22Rv1 (cell line): Measurements from ENCODE around the gene IL33.
"Not testable (repeated sequence)": the region's sequence is repeated elsewhere in the genome, so short reads cannot be mapped to it uniquely, and the experiment has no call there.

Experiments
- H3K27ac ChIP-seq: fragments of 450-650 bp; 2 replicates; pipeline ENCODE4 v1.5.1; 2017
- CTCF ChIP-seq: fragments of 450-650 bp; IDR thresholded peaks from 2 replicates; pipeline ENCODE4 v1.5.1; 2017; ENCODE audit warnings: mild to moderate bottlenecking
- ZFX ChIP-seq: fragments of 450-650 bp; IDR thresholded peaks from 2 replicates; pipeline ENCODE4 v1.6.1; 2017; ENCODE audit warnings: antibody characterized with exemption, borderline replicate concordance

The IL33 gene, protein sequence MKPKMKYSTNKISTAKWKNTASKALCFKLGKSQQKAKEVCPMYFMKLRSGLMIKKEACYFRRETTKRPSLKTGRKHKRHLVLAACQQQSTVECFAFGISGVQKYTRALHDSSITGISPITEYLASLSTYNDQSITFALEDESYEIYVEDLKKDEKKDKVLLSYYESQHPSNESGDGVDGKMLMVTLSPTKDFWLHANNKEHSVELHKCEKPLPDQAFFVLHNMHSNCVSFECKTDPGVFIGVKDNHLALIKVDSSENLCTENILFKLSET

GRCh38 chr9:6215562-6215961 lies at the start of gene IL33:
IL33 (plus strand) TSS chr9:6215807; CDS start chr9:6241695, 25,888 bp downstream.
- no peak for TF ChIP-seq CTCF
- no peak for TF ChIP-seq ZFX
- no peak within 1 kb of the TSS for H3K27ac ChIP-seq

DNA sequence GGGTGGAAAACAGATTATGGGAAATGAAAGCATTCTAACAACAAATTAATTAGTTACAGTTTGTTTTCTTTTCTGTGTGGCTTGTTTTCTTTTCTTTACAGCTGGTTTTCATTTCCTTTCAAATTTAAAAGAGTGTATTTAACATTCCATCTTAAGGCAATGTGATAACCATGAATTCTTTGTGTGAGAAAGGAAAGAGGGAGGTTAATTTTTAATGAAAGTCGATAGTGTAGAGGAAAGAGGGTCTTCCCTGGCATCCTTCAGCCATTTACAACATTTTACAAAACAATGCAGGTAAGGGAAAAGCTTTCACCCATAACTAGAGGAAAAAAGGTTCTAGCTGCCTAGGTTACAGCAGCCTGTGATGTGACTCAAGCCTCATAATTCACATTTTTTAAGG lies 43.9 kb upstream of the IL33 start:
- TF ChIP-seq ZFX, result no peak
- TF ChIP-seq CTCF, result no peak
- no peak overlapping the region for H3K27ac ChIP-seq

GRCh38 chr9:6173914-6174313 lies 41.7 kb upstream of the IL33 start:
- no peak overlapping the region for H3K27ac ChIP-seq
- TF ChIP-seq ZFX (no peak), CTCF (no peak)

- not testable (repeated sequence) for H3K27ac ChIP-seq
These were observed 32.9 kb upstream of the IL33 start for GRCh38 chr9:6182549-6183226.

DNA sequence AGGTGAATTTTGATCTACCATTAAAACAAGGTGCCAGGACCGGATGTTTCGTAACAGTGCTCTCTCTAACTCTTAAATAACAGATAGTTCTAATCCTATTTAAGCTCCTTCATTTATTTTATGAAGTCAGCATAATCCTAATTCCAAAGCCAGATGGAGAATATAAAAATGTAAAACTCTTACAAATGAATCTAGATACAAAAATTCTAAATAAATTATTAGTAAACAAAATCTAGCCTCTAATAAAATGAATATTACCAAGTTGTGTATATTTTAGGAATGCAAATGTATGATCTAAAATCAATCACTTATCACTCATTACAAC lies 32.4 kb upstream of the IL33 start:
- no peak overlapping the region for H3K27ac ChIP-seq
- TF ChIP-seq CTCF, result no peak

DNA sequence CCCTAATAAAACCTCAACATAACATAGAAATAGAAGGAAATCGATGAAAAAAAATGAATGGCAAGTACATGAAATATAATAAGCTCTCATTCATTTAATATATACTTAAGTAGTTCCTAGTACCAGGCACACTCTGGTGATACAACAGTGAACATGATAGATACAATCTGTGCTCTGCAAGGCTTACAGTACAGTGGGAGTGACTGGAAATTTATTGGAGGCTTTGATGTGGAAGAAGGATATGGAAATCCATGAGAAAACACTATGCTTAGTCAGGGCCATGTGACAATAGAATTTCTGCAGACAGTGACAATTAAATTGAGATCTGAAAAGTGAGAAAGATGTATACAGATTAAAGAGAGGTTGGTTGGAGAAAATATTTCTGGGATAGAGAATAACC lies 32.0 kb upstream of the IL33 start:
- TF ChIP-seq ZFX, result no peak
- TF ChIP-seq CTCF, result no peak
- H3K27ac ChIP-seq, result no peak overlapping the region

- no peak for TF ChIP-seq ZFX
- TF ChIP-seq CTCF, result no peak
- H3K27ac ChIP-seq, result no peak overlapping the region
These were observed 30.6 kb upstream of the IL33 start for GRCh38 chr9:6184749-6185645.
